GM12872 (cell line): Measurements from ENCODE around the gene NPDC1.

Source experiments
- TF ChIP-seq, protein P1 (sequence below): IDR thresholded peaks from 3 replicates; pipeline ENCODE4 v1.5.1; 2011; ENCODE audit warnings: low read depth, mild to moderate bottlenecking, low read length, moderate library complexity; ENCODE audit not compliant: insufficient read depth

Gene NPDC1

GRCh38 chr9:137044037-137044436 lies 1.9 kb downstream of the NPDC1 start:
- TF ChIP-seq, protein P1, sequence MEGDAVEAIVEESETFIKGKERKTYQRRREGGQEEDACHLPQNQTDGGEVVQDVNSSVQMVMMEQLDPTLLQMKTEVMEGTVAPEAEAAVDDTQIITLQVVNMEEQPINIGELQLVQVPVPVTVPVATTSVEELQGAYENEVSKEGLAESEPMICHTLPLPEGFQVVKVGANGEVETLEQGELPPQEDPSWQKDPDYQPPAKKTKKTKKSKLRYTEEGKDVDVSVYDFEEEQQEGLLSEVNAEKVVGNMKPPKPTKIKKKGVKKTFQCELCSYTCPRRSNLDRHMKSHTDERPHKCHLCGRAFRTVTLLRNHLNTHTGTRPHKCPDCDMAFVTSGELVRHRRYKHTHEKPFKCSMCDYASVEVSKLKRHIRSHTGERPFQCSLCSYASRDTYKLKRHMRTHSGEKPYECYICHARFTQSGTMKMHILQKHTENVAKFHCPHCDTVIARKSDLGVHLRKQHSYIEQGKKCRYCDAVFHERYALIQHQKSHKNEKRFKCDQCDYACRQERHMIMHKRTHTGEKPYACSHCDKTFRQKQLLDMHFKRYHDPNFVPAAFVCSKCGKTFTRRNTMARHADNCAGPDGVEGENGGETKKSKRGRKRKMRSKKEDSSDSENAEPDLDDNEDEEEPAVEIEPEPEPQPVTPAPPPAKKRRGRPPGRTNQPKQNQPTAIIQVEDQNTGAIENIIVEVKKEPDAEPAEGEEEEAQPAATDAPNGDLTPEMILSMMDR, result no peak

GRCh38 chr9:137042751-137043727 lies 2.9 kb downstream of the NPDC1 start:
- TF ChIP-seq, protein P1, result no peak

- TF ChIP-seq, protein P1, result no peak
Measured at GRCh38 chr9:137041124-137041523, 4.9 kb downstream of the NPDC1 start.

DNA sequence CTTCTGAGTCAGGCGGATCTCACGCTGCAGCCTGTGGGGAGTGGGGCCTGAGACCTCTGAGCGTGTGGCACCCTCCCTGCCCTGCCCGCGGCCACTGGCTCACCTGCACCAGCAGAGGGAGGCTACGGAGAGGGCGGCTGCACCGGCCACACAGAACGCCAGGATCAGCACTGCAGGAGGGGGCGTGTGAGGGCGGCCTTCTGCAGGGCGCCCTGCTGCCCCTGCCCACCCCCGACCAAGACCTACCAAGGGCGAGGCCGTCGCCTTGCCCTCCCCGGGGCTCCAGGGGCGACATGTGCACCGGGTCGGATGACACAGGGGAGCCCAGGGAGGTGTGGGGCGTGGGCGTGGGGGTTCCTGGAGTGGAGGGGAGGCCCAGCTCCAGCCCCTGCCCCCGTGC lies 5.4 kb downstream of the NPDC1 start:
- TF ChIP-seq, protein P1, result no peak

DNA sequence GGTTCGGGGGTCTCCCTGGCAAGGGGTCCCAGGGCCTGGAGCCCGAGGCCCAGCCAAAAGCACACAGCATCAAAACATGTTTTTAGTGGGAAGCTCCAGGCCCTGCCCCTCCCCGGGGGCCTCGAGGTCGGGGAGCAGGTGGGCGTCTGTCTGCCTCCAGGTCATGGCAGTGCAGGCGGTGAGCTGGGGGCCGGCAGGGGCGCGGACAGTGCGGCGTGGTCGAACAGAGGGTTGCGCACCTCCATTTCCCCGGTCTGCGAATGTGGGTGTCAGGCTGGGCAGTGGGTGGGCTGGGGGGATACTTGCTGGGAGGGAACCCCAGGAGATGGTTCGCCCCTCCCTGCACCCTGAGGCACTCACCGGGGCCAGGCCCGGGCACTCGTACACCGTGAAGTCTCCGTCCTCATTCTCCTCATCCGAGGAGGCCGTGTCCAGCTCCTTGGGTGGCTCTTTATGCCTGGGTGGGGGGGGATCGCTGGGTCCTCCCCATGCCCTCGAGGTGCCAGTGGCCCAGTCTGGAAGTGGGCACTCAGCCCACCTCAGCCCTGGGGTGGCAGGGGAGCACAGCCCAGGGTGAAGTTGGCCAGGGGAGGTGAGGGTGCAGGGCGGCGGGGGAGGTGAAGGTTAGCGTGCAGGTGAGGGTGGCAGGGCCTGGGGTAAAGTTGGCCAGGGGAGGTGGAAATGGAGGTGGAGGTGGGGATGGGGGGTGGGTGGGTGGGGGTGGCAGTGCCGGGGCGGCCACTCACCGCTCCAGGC lies 6.2 kb downstream of the NPDC1 start:
- TF ChIP-seq, protein P1, result no peak

GRCh38 chr9:137038916-137039315 lies 7.1 kb downstream of the NPDC1 start:
- TF ChIP-seq, protein P1, result no peak

GRCh38 chr9:137037483-137037882 lies 8.5 kb downstream of the NPDC1 start:
- TF ChIP-seq, protein P1, result no peak
